Heart left ventricle (tissue), 16 donors: Measurements from ENCODE around the gene L3MBTL1. TPM values are rescaled to one million over a fixed set of nuclear protein-coding genes. Genes with fewer than 3 reads are reported as not detected.

Experiments
- ATAC-seq, 4 donors: fragments of 200-7000 bp; cut with Tn5 transposase; one replicate each; pipeline ENCODE4 v1.9.1; 2020 to 2022; ENCODE audit warnings: moderate library complexity in 4 of 4, mild to moderate bottlenecking in 3 of 4, moderate number of reproducible peaks in 1 of 4
- DNase-seq, 5 donors: peaks; one replicate each; pipeline ENCODE4 v3.0.0-alpha.2; 2020
- H3K27ac ChIP-seq, 12 donors: fragments of 200-600 bp; sonication (generic) in 4 of 12; one replicate each; pipeline versions ENCODE4 v1.5.0 to v1.8.0; 2016 to 2022; ENCODE audit warnings: mild to moderate bottlenecking in 2 of 12
- H3K27me3 ChIP-seq, 9 donors: fragments of 200-600 bp; sonication (generic) in 2 of 9; one replicate each; pipeline versions ENCODE4 v1.5.1 to v1.8.0; 2016 to 2022; ENCODE audit warnings: mild to moderate bottlenecking in 3 of 9
- H3K36me3 ChIP-seq, 9 donors: fragments of 200-600 bp; sonication (generic) in 2 of 9; one replicate each; pipeline versions ENCODE4 v1.5.0 to v1.8.0; 2018 to 2022; ENCODE audit warnings: mild to moderate bottlenecking in 2 of 9
- H3K4me1 ChIP-seq, 12 donors: fragments of 200-600 bp; sonication (generic) in 4 of 12; one replicate each; pipeline versions ENCODE4 v1.5.0 to v1.8.0; 2016 to 2022; ENCODE audit warnings: mild to moderate bottlenecking in 3 of 12
- H3K4me3 ChIP-seq, 12 donors: fragments of 200-600 bp; sonication (generic) in 4 of 12; one replicate each; pipeline versions ENCODE4 v1.5.0 to v1.8.0; 2017 to 2022; ENCODE audit warnings: mild to moderate bottlenecking in 9 of 12, moderate library complexity in 4 of 12
- H3K9me3 ChIP-seq, 12 donors: fragments of 200-600 bp; sonication (generic) in 4 of 12; one replicate each; pipeline versions ENCODE4 v1.5.0 to v1.8.0; 2016 to 2022; ENCODE audit warnings: mild to moderate bottlenecking in 1 of 12
- POLR2A ChIP-seq, 2 donors: fragments of 450-650 bp; IDR thresholded peaks; one replicate each; pipeline ENCODE4 v1.6.1; 2017; ENCODE audit warnings: antibody characterized with exemption in 2 of 2, mild to moderate bottlenecking in 2 of 2, moderate library complexity in 2 of 2
- WGBS, 4 donors: extraction: QIAGEN DNeasy Blood & Tissue Kit in 2 of 4; methylation state at CpG; one replicate each; pipeline versions ENCODE4 v1.1.5 to v1.1.7; 2013 to 2018; 5-methylcytosine and 5-hydroxymethylcytosine counted together
- intact Hi-C, 10 donors: fragments of 100-400 bp; cut with DNase I; formaldehyde crosslinking; loops; one replicate each; pipeline versions ENCODE4 v1.11.1 to v1.14.2; 2022
- polyA plus RNA-seq, 2 donors: library from polyadenylated mRNA; stranded (reverse); fragments of 200-250 nt; gene quantifications; one replicate each; pipeline ENCODE4 v1.2.3, GENCODE V29; 2013
- total RNA-seq, 9 donors: library from RNA; depleted of rRNA in 2 of 9; stranded (reverse); fragments of >200 nt in 2 of 9; fragmentation: NEBNext Ultra II Directional in 3 of 9; extraction: Animal tissue kit (Norgen Biotek cat#: 25700) in 3 of 9; gene quantifications; one replicate each; pipeline versions ENCODE4 v1.1.0 to v1.2.4, GENCODE V29; 2016 to 2023
- TF ChIP-seq, protein P1 (sequence below), 12 donors: fragments of 200-600 bp; sonication (generic) in 4 of 12; IDR thresholded peaks; one replicate each; pipeline versions ENCODE4 v1.5.0 to v1.8.0; 2018 to 2022; ENCODE audit warnings: antibody characterized with exemption in 12 of 12, mild to moderate bottlenecking in 5 of 12
- donor health status: ischemic (EF 13 %, LVEDD 7.1; RV severe dilation, severe dysfunction).
- donor health status: healthy with polysubstance abuse.
- donor health status: DM: no; HTN: yes; CAD: no.
- donor health status: DM: no; HTN: no; CAD: no.
- donor health status: ischemic (EF 25% LVEDD 6.9; RV normal size, moderate dysfunction).
- donor health status: ischemic (EF 25% LVEDD 5.7; RV mildly dilated, moderate dysfunction).
- donor health status: healthy.
- donor health status: DM: yes; HTN: yes; CAD: no.
- donor health status: ischemic (EF 35%, LVEDD 5.7; RV mildly dilated, moderate dysfunction).
- donor health status: nonischemic (EF 11% LVEDD 7.7; RV severe dilation, severe dysfunction).
- donor health status: DM: yes; HTN: yes; CAD: no.
- donor health status: PGD.
- donor health status: ischemic (EF 29% LVEDD 5.4; RV normal size, mild dysfunction).
- donor health status: nonischemic (EF 23%, LVEDD 6.1; RV moderate dilation, normal function).

The L3MBTL1 gene
- total and polyA plus RNA-seq, 11 donors, result 1.3 to 6.9 (median 3.8) TPM

DNA sequence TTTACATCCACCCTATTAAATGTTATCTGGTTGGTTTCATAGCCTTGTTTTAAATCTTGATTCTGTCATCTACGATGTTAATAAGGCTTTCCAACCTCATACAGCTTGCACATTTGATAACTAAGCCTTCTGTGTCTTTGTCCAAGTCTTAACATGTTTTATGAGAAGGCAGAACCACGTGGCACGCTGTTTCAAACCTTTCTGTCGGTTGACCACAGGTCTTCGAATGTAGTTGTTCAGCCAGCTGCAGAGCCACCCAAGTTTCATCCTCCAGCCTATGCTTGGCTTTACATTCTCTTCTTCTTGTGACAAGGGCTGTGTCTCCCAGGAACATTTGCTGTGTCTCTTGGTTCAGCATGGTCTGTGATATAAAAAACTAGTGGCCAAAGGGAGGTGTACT lies 35.6 kb downstream of the L3MBTL1 start:
- Histone ChIP-seq H3K4me1 (no peaks in the 10 kb centered on the region), H3K36me3 (peaks cover 0 to 16% (median 6%) of the 10 kb centered on the region in 9 donors), H3K27ac (no peak overlapping the region), H3K27me3 (no peaks in the 10 kb centered on the region), H3K4me3 (no peak overlapping the region), H3K9me3 (peaks cover 0 to 8% (median 0%) of the 10 kb centered on the region in 12 donors)
- ATAC-seq (no peak), DNase-seq (no peak)
- TF ChIP-seq POLR2A (IDR thresholded peaks at IDR 0.05), result no peak
- TF ChIP-seq, protein P1, sequence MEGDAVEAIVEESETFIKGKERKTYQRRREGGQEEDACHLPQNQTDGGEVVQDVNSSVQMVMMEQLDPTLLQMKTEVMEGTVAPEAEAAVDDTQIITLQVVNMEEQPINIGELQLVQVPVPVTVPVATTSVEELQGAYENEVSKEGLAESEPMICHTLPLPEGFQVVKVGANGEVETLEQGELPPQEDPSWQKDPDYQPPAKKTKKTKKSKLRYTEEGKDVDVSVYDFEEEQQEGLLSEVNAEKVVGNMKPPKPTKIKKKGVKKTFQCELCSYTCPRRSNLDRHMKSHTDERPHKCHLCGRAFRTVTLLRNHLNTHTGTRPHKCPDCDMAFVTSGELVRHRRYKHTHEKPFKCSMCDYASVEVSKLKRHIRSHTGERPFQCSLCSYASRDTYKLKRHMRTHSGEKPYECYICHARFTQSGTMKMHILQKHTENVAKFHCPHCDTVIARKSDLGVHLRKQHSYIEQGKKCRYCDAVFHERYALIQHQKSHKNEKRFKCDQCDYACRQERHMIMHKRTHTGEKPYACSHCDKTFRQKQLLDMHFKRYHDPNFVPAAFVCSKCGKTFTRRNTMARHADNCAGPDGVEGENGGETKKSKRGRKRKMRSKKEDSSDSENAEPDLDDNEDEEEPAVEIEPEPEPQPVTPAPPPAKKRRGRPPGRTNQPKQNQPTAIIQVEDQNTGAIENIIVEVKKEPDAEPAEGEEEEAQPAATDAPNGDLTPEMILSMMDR (IDR thresholded peaks at IDR 0.05), result no peak
- WGBS, 4 donors, result 89 to 93% (median 91%) methylated on average over 5 of the region's 5 CpGs
- intact Hi-C loops, result loop anchor here in 2 of 10 donors (5.0 kb wide), 2 partner anchors 539 to 544 kb away; no protein-coding TSS in a partner anchor

DNA sequence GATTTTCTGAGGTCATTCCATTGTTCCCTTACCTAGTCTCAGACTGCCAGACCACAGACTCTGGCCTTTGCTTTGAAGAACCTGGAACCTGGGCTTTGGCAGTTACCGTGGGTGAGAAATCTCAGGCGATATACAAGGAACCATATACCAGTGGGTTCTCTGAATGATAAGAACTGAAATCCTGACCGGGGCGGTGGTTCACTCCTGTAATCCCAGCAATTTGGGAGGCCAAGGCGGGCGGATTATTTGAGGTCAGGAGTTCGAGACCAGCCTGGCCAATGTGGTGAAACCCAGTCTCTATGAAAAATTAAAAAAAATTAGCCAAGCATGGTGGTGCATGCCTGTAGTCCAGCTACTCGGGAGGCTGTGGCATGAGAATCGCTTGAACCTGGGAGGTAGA lies 37.0 kb downstream of the L3MBTL1 start:
- TF ChIP-seq, protein P1 (IDR thresholded peaks at IDR 0.05), result no peak
- no peak for TF ChIP-seq POLR2A (IDR thresholded peaks at IDR 0.05)
- Histone ChIP-seq H3K4me3 (no peak overlapping the region), H3K9me3 (peaks cover 0 to 8% (median 0%) of the 10 kb centered on the region in 12 donors), H3K4me1 (no peaks in the 10 kb centered on the region), H3K27me3 (no peaks in the 10 kb centered on the region), H3K36me3 (peaks cover 0 to 16% (median 6%) of the 10 kb centered on the region in 9 donors), H3K27ac (no peak overlapping the region)
- intact Hi-C loops, result loop anchor here in 2 of 10 donors (5.0 kb wide), 2 partner anchors 538 to 543 kb away; no protein-coding TSS in a partner anchor
- no peak for ATAC-seq
- no peak for DNase-seq
- 88 to 96% (median 92%) methylated on average over 9 of the region's 9 CpGs for WGBS, 4 donors

DNA sequence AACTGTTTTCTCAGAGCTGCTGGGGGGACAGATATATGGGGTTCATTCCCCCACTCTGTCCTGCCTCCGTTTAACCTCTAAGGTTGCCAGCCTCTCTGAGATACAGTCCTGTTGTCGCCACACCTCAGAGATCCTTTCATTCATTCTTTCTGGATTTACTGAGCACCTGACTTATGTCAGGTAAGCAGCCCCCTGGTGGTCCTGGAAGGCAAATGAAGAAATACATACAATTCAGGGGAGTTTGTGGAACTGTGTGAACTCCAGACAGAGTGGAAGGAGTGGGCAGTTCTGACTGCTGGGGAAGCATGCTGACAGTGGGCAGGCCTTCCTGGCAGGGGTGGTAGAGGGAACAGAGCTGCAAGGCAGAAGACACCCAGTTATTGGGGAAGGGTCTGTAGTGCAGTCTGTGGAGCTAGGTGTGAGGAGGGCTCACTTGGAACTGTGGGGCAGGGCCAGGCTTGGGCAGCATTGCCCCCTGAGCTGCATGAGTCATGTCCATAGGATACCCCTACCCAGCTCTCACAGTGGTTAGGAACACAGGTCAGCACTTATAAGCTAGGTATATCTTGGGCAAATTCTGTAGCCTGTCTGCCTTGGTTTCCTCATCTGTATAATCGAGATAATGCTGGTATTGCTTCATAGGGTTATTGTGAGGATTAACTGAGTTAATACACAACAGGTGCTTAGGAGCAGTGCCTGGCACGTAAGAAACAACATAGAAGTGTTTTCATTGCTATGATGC lies 38.5 kb downstream of the L3MBTL1 start:
- H3K27ac ChIP-seq, result no peak overlapping the region
- no peaks in the 10 kb centered on the region for H3K27me3 ChIP-seq
- DNase-seq (no peak), ATAC-seq (no peak)
- no peaks in the 10 kb centered on the region for H3K4me1 ChIP-seq
- peaks cover 0 to 8% (median 0%) of the 10 kb centered on the region in 12 donors for H3K9me3 ChIP-seq
- intact Hi-C loops, result no loop called here
- no peak for TF ChIP-seq POLR2A (IDR thresholded peaks at IDR 0.05)
- TF ChIP-seq, protein P1 (IDR thresholded peaks at IDR 0.05), result no peak
- WGBS, 4 donors, result 85 to 94% (median 89%) methylated on average over 4 of the region's 4 CpGs
- H3K4me3 ChIP-seq, result no peak overlapping the region
- peaks cover 0 to 9% (median 0%) of the 10 kb centered on the region in 9 donors for H3K36me3 ChIP-seq

DNA sequence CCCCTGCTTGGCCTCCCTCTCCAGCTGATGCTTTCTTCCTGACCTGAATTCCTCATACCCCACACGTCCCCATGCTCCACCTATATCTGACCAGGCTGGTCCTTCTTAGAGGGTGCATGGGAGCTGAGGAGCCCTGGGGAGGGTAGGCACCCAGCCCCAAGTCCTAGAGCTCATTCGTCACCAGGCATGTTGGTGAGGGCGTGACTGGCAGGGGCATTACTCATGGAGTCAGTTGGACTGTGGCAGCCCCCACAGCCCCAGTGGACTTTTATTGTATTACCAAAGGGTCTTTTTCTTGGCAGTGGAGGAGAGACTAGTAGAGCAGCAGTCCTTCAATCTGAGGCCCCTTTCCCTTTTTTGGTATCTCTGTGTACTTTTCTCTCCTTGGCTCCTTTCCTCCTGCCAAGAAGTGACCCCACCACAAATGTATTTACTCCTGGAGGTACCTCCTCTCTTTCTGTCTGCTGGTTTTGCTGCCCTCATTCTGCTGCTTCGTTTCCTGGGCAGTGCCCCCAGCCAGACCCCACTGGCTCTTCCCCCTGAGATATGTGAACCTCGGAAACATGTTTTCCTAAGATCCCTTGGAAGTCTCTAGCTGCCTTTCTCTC lies 40.9 kb downstream of the L3MBTL1 start:
- no peak for ATAC-seq
- TF ChIP-seq, protein P1 (IDR thresholded peaks at IDR 0.05), result no peak
- no peak for TF ChIP-seq POLR2A (IDR thresholded peaks at IDR 0.05)
- 67 to 72% (median 71%) methylated on average over 5 of the region's 5 CpGs for WGBS, 4 donors
- Histone ChIP-seq H3K27me3 (no peaks in the 10 kb centered on the region), H3K27ac (no peak overlapping the region), H3K4me3 (no peak overlapping the region), H3K9me3 (peaks cover 0 to 8% (median 0%) of the 10 kb centered on the region in 12 donors), H3K36me3 (peaks cover 0 to 9% (median 0%) of the 10 kb centered on the region in 9 donors), H3K4me1 (no peaks in the 10 kb centered on the region)
- DNase-seq, result no peak
- intact Hi-C loops, result no loop called here
